Dermis microvascular lymphatic vessel endothelial cell (primary cell): ENCODE data around the gene IFIT1B. TPM values are rescaled to one million over a fixed set of nuclear protein-coding genes. Genes with fewer than 3 reads are reported as not detected.
A peak's percentile ranks its signal among the peaks of the same experiment; 100 is the strongest.
"Not testable (repeated sequence)": the region's sequence is repeated elsewhere in the genome, so short reads cannot be mapped to it uniquely, and the experiment has no call there.

Experiments
- DNase-seq, 2 donors: peaks; one replicate each; pipeline versions ENCODE4 v3.0.0 to v3.0.0-alpha.2; 2010; ENCODE audit warnings: low read depth in 2 of 2
- total RNA-seq: library from RNA; depleted of rRNA; stranded (reverse); fragments of >200 nt; gene quantifications from 2 replicates; pipeline ENCODE4 v1.2.1, GENCODE V29; 2014

The IFIT1B gene
- total RNA-seq, 1 donor from 2014 or later: not detected

DNA sequence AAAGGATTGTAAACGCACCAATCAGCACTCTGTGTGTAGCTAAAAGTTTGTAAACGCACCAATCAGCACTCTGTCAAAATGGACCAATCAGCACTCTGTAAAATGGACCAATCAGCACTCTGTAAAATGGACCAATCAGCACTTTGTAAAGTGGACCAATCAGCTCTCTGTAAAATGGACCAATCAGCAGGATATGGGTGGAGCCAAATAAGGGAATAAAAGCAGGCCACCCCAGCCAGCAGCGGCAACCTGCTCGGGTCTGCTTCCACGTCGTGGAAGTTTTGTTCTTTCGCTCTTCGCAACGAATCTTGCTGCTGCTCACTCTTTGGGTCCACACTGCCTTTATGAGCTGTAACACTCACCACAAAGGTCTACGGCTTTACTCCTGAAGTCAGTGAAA, 34.4 kb downstream of the IFIT1B start:
- DNase-seq: not testable (repeated sequence)

DNA sequence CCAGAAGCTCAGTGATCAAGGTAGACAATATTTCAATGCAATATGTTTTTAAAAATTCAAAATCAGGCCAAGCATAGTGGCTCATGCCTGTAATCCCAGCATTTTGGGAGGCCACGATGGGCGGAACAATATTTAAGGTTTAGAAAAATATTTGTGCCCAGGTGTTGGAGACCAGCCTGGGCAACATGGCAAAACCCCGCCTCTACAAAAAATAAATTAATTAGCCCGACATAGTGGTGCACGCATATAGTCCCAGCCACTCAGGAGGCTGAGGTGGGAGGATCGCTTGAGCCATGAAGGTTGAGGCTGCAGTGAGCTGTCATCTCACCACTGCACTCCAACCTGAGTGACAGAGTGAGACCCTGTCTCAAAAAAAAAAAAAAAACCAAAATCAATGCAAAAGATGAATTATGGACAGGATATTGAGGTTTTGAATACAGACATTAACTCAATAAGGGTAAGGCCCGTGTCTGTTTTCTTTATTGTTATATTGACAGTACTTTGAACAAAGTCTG, 35.6 kb downstream of the IFIT1B start:
- no peak for DNase-seq

DNA sequence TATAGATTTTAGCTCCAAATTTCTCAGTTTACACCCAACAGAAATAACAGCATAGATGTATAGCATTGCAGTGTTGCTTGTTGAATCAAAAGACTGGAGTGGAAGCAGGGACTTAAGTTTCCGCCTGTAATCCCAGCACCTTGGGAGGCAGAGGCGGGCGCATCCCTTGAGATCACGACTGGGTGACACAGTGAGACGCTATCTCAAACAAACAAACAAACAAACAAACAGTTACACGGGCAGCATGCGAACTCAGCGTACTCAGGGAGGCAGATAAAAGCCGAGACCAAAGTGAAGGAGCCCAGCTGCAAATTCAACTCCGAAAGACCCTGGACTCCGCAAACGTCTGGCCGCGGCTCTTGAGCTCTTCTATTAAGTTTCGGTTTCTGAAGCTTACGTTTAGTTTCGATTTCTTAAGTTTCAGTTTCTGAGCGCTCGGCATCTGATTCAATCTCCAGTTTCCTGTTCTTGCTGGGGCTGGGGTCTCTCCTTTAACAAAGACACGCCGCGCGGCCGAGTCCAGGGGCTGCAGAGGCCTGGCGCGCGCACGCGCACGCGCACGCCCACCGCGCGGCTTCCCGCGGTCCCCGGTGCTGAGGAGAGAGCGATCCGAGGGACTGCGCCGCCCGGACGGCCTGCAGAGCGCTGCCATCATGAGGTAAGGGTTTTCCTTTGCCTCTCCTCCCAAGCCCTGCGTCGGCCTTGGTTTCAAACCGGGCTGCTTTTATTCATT, 36.5 kb downstream of the IFIT1B start, which contains the start of gene IFIT5:
Gene IFIT5 (plus strand): TSS at position 423 of the 733 bp plus-strand sequence. CDS start 231 bp downstream, at position 654.
- DNase-seq: peak; percentile 32 to 70

DNA sequence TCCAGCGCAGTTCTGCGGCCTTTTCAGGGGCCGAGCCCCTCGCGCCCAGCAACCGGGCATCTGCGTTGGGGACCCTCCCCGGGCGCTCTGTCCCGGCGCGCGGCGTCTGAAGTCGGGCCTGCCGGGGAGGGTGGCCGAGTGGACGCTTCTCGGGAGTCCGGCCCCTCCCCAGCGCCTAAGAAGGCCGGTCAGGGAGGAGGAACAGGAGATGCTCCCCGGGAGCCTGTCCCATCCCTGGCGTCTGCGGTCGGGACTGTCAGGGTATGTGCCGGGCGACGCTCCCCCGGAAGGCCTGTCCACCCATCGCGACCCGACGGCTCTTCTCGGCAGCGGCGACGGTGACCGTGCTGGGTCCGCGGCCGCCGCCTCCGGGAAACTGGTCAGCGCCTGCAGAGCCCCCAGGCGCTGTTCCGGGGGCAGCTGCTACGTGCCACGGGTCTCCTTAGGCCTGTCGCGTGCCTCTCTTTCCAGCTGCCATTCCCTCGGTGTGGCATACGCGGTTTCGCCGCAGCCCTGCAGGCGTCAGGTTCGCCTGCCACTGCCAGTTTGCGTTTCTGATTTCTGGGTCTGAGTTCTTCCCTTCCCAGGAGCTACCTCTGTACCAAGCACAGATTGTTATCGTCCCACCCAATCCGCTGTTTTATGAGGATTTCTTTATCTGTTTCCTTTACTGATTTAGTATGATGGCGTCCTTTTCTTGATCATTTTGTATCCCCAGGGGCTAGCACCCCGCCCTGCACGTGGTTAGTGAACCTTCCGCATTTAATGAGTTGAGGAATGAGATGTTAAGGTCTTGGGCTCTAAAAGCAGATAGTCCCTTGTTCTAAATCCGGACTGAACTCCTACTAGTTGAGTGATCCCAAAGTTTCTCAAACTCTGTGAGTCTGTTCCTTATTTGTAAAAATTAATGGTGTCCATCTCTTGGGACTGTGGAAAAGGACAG, 37.3 kb downstream of the IFIT1B start:
- peak; percentile 9 to 26 for DNase-seq

DNA sequence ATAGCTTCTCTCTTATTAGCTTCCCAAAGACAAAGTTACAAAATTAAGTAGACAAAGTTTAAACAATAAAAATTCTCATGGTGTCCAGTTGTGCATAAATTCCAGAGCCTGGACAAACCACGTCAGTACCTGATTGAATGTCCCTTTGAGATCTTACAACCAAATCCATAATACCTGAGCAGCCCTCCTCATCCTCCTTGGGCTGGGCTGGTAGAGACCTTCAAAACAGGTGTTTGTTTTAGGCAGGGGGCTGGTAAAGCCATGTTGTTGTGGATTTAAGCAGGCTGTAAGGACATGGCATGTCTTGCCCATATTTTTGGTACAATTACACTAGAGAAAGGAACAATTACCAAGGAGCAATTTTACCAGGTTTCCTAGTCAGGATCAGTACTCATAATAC, 38.6 kb downstream of the IFIT1B start:
- no peak for DNase-seq

DNA sequence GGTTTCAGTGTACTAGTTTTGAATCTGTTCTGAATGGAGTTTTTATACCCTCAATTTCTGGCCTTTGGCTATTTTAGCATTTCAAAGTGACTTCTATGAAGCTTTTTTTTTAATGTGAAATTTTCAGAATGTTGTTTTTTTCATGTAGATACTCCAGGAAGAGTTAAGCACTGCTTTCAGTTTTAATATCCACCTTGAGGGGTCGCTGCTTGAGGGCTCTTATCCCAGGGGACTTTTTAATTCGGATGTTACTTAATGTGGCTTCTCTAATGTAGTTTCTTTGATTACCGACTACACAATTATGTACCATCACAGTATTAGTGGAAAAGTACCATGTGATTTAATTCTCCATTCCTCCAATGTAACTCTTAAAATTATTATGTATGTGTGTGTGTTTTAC, 41.7 kb downstream of the IFIT1B start:
- DNase-seq: no peak

DNA sequence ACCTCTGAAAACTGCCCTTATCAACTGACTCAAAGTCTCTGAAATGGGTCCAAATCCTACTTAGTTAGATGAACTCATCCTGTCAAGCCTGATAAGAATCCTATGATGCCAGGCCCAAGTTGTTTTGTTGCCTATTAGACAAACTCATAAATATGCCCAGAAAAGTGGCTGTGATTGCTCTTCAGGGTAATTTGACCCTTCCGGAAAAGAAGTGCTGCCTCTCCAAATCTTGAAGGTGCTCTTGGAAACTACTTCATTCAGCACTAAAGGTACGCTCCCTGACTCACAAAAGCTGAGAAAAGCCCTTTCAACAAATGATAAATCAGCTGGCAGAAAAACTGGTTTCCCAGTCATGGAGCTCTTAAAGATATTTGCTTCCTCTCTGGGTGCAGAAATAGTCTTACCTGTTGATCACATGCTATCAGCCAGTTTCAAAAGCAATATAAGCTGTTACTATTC, 43.2 kb downstream of the IFIT1B start:
- DNase-seq: no peak

DNA sequence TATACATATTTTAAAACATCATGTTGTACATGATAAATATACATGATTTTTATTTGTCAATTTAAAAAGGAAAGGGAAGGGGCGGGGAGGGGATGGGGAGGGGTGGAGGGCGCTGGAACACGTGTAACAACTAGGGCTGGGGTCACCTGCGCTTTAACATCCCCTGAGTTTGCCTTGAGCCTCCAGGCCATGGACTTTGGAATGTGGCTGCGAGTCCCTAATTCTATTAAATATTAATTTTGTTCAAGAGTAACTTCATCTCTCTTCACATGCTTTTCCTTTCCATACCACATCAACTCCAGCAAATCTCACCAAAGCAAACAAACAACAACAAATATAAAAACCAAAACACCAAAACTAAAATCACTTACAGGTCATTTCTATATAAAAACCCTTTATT, 47.1 kb downstream of the IFIT1B start:
- DNase-seq: no peak

DNA sequence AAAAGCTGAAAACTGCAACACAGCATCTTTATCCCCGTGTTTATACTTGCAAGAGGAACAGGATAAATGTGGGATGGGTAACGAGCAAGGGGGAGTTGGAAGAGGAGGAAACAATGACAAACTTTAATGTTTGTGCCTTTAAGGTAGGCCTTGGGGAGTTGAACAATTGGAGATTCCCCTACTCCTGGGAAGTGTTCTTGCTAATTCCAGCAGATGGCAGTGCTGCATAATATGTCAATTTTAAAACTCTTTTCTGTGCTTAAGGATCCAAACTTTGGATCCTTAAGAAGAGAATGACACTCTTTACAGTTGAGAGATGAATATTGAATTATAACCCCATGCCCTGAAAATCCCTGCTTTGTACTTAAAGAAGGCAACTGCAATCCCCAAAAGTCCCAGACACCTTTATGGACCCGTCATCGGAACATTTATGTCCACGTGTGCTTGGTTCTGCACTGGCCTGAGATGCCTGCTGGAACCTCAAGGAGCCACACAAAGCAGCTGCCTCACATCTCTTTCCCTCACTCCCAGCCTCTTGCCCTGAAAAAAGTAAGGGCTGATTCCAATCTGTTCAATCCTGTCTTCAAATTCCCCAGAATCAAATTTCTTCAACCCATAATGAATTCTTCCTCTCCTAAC, 48.5 kb downstream of the IFIT1B start:
- DNase-seq: peak; percentile 39 to 59

DNA sequence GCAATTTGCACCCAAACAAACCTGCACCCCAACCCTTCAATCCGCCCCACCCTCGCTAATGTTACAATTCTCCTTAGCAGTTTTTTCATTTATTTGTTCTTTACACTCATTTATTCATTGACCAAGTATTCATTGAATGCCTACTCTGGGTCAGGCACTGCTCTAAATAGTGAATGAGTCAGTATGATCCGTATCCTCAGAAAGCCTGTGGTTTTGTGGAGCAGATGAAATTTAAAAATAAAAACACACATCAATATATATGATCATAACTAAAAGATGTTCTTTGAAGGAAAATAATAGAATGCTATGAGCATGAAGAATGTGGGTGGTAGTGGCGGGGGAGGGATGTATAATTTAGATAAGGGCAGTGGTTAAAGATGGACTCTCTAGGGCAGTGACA, 49.8 kb downstream of the IFIT1B start:
- DNase-seq: no peak

DNA sequence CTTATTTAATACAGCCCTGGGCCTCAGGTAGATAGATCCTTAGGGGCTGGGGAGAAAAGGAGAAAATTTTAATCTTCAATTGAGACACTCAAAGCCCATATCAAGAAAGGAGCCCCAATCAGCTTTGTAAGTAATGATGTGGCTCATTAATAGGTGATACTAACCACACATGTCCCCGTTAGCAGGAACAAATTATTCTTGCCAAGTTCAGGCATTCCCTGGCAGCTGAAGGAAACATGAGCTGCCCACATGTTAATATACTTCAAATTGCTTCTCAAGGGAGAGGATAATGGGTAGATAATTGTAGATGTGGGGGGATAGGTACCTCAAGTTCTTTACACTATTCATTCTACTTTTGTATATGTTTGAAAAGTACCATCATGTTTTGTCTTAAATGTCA, 51.0 kb downstream of the IFIT1B start:
- DNase-seq: no peak

DNA sequence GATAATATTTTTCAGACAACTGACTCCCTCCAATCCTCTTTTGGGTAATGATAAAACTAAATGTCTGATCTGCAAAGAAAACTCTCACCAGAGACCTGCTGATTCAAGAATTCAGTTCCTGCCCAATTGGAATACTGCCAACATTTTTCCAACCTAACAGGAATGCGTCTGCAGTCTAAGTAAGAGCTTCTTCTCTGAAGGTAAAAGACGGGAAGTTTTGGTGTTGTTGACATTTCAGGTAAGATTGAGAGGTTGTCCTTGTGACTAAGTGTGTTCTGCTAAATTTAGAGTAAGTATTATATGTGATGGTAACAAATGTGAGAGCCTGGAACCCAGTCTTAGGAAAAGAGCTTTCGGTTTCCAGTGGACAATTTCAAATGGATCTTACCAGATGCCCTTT, 54.1 kb downstream of the IFIT1B start:
- peak; percentile 12 to 53 for DNase-seq

Other genes starting within 250 kb of the IFIT1B start
- gene CH25H, start 170.7 kb upstream of the IFIT1B start, total RNA-seq: 3.6 and 3.9 TPM in 2 replicates
- 62.5 and 142 TPM in 2 replicates for gene LIPA, start 126.3 kb upstream of the IFIT1B start, total RNA-seq
- 6.5 and 27.3 TPM in 2 replicates for gene IFIT2, start 76.0 kb upstream of the IFIT1B start, total RNA-seq
- gene IFIT3, start 50.1 kb upstream of the IFIT1B start, total RNA-seq: 7.3 and 15.7 TPM in 2 replicates
- 1.0 and 1.8 TPM in 2 replicates for gene IFIT1, start 14.6 kb downstream of the IFIT1B start, total RNA-seq
- 5.9 and 16.9 TPM in 2 replicates for gene IFIT5, start 36.5 kb downstream of the IFIT1B start, total RNA-seq
- under 0.01 TPM in 1 of 2 replicates, not detected in the other for gene SLC16A12, start 157.5 kb downstream of the IFIT1B start, total RNA-seq